Endodermal cell (in vitro differentiated cells): ENCODE results near the gene ADGRL3. TPM values are rescaled to one million over a fixed set of nuclear protein-coding genes. Genes with fewer than 3 reads are reported as not detected.
"Not testable (repeated sequence)": the region's sequence is repeated elsewhere in the genome, so short reads cannot be mapped to it uniquely, and the experiment has no call there.

ENCODE experiments used
- DNase-seq: peaks from one replicate; pipeline ENCODE4 v3.0.0-alpha.2; 2017
- H3K27ac ChIP-seq: 2 replicates; pipeline ENCODE4 v1.5.1; 2013; ENCODE audit warnings: mild to moderate bottlenecking, low read depth, low read length, moderate library complexity
- H3K27me3 ChIP-seq: 2 replicates; pipeline ENCODE4 v1.6.1; 2013; ENCODE audit warnings: mild to moderate bottlenecking, low read length, moderate library complexity; ENCODE audit not compliant: insufficient read depth, control insufficient read depth, poor library complexity, severe bottlenecking
- H3K36me3 ChIP-seq: 2 replicates; pipeline ENCODE4 v1.7.0; 2013; ENCODE audit warnings: mild to moderate bottlenecking, low read length, moderate library complexity; ENCODE audit not compliant: control insufficient read depth, insufficient read depth
- H3K4me1 ChIP-seq: one replicate; pipeline ENCODE4 v1.7.0; 2013; ENCODE audit warnings: low read length; ENCODE audit not compliant: control insufficient read depth, insufficient read depth
- H3K4me3 ChIP-seq: 2 replicates; pipeline ENCODE4 v1.5.1; 2013; ENCODE audit warnings: mild to moderate bottlenecking, low read length, moderate library complexity
- H3K9ac ChIP-seq: 2 replicates; pipeline ENCODE4 v1.6.1; 2013; ENCODE audit warnings: mild to moderate bottlenecking, low read length, moderate library complexity; ENCODE audit not compliant: poor library complexity, severe bottlenecking; ENCODE audit errors: extremely low read depth
- H3K9me3 ChIP-seq: 2 replicates; pipeline ENCODE4 v1.6.1; 2013; ENCODE audit warnings: mild to moderate bottlenecking, low read length, moderate library complexity; ENCODE audit not compliant: control insufficient read depth
- H3K27ac Mint-ChIP-seq: 2 replicates; pipeline ENCODE4 v1.8.0; 2020; ENCODE audit warnings: mixed read lengths
- H3K27me3 Mint-ChIP-seq: 2 replicates; pipeline ENCODE4 v1.8.0; 2021; ENCODE audit warnings: mild to moderate bottlenecking, mixed read lengths; ENCODE audit not compliant: insufficient read depth
- H3K36me3 Mint-ChIP-seq: 2 replicates; pipeline ENCODE4 v1.8.0; 2020; ENCODE audit warnings: low read depth, mixed read lengths
- H3K4me1 Mint-ChIP-seq: 2 replicates; pipeline ENCODE4 v1.8.0; 2020; ENCODE audit warnings: mixed read lengths
- H3K4me3 Mint-ChIP-seq: 2 replicates; pipeline ENCODE4 v1.8.0; 2020; ENCODE audit warnings: mild to moderate bottlenecking, moderate library complexity, mixed read lengths
- H3K9me3 Mint-ChIP-seq: 2 replicates; pipeline ENCODE4 v1.8.0; 2020; ENCODE audit warnings: mild to moderate bottlenecking, mixed read lengths
- WGBS, 2 experiments: methylation state at CpG; one replicate each; pipeline versions ENCODE4 v1.1.5 to v1.1.7; 2013; ENCODE audit warnings: missing lambda C conversion rate in 2 of 2, mixed read lengths in 1 of 2; ENCODE audit not compliant: insufficient coverage in 1 of 2, insufficient read length in 1 of 2; 5-methylcytosine and 5-hydroxymethylcytosine counted together
- total RNA-seq, 2 donors: library from RNA; stranded (reverse); fragmentation: NEBNext Ultra II Directional in 1 of 2; extraction: Animal tissue kit (Norgen Biotek cat#: 25700) in 1 of 2; gene quantifications; 2 replicates in 1 of 2; 3 replicates in 1 of 2; pipeline ENCODE4 v1.2.1, GENCODE V29; 2021
- TF ChIP-seq, protein P1 (sequence below): fragments of 200-600 bp; sonication (generic); conservative IDR thresholded peaks from 2 replicates; pipeline ENCODE4 v1.5.0; 2021; ENCODE audit warnings: antibody characterized with exemption, mild to moderate bottlenecking

The ADGRL3 gene
- total RNA-seq, 2 donors from 2014 or later: 9.9 to 10.3 TPM

DNA sequence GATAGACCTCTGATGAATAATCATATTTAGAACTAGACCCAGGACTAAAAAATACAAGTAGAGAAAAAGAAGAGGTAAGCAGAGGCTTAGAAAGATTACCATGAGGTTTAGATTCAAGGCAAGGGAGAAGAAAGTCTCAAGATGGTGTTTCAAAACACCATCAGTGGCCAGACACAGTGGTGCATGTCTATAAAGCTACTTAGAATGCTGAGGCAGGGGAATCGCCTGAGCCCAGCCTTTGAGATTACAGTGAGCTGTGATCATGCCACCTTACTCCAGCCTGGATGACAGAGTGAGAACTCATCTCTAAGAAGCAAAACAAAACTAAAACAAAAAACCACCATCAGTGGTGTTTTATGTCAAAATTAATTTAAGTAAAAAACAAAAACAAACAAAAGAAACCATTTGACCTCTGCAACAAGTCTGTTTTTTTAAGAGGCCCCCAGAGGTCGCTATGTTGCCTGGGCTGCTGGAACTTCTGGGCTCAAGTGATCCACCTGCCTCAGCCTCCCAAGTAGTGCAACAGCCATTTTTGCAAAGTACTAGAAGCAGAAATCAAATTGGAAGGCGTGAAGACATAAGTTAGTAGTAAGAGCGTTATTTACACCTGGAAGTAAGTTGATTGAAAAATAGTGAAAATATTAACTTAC lies 784.3 kb downstream of the ADGRL3 start:
- Mint-ChIP-seq H3K27ac (no peak overlapping the region), H3K4me3 (no peak overlapping the region), H3K27me3 (no peaks in the 10 kb centered on the region), H3K4me1 (no peaks in the 10 kb centered on the region), H3K36me3 (no peaks in the 10 kb centered on the region), H3K9me3 (no peaks in the 10 kb centered on the region)
- TF ChIP-seq, protein P1, sequence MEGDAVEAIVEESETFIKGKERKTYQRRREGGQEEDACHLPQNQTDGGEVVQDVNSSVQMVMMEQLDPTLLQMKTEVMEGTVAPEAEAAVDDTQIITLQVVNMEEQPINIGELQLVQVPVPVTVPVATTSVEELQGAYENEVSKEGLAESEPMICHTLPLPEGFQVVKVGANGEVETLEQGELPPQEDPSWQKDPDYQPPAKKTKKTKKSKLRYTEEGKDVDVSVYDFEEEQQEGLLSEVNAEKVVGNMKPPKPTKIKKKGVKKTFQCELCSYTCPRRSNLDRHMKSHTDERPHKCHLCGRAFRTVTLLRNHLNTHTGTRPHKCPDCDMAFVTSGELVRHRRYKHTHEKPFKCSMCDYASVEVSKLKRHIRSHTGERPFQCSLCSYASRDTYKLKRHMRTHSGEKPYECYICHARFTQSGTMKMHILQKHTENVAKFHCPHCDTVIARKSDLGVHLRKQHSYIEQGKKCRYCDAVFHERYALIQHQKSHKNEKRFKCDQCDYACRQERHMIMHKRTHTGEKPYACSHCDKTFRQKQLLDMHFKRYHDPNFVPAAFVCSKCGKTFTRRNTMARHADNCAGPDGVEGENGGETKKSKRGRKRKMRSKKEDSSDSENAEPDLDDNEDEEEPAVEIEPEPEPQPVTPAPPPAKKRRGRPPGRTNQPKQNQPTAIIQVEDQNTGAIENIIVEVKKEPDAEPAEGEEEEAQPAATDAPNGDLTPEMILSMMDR: peak; percentile 73
- WGBS, 2 experiments: 73 to 90% methylated on average over 4 of the region's 4 CpGs
- Histone ChIP-seq H3K9ac (no peak overlapping the region), H3K4me1 (no peaks in the 10 kb centered on the region), H3K36me3 (no peaks in the 10 kb centered on the region), H3K27ac (no peak overlapping the region), H3K4me3 (no peak overlapping the region), H3K27me3 (no peaks in the 10 kb centered on the region), H3K9me3 (no peaks in the 10 kb centered on the region)
- DNase-seq: peak; percentile 53

DNA sequence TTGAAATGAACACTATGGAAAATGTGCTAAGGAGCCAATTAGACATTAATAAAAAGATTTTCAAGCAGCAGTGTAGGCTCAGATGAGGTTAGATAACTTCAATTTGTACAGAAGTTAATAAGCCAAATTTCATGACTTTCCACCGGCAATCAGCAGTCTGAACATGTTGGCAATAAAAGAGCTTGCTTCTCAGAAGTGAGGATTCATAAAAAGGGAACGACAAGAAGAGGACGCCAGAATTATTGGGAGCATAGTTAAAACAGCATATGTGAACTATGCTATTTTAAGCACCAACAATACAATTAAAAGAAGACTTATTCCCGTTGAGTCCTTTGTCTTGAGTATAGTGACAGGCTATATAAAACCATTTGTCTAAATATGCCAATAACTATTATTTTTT lies 785.3 kb downstream of the ADGRL3 start:
- no peaks in the 10 kb centered on the region for H3K9me3 Mint-ChIP-seq
- Histone ChIP-seq H3K9me3 (no peaks in the 10 kb centered on the region), H3K9ac (no peak overlapping the region), H3K4me3 (no peak overlapping the region), H3K27ac (no peak overlapping the region), H3K27me3 (no peaks in the 10 kb centered on the region), H3K4me1 (no peaks in the 10 kb centered on the region), H3K36me3 (no peaks in the 10 kb centered on the region)
- H3K4me1 Mint-ChIP-seq: no peaks in the 10 kb centered on the region
- no peak for DNase-seq
- H3K36me3 Mint-ChIP-seq: no peaks in the 10 kb centered on the region
- no peak overlapping the region for H3K27ac Mint-ChIP-seq
- H3K27me3 Mint-ChIP-seq: no peaks in the 10 kb centered on the region
- H3K4me3 Mint-ChIP-seq: no peak overlapping the region
- 91 to 100% methylated on average over 1 to 3 of the region's 4 CpGs for WGBS, 2 experiments
- TF ChIP-seq, protein P1: no peak

DNA sequence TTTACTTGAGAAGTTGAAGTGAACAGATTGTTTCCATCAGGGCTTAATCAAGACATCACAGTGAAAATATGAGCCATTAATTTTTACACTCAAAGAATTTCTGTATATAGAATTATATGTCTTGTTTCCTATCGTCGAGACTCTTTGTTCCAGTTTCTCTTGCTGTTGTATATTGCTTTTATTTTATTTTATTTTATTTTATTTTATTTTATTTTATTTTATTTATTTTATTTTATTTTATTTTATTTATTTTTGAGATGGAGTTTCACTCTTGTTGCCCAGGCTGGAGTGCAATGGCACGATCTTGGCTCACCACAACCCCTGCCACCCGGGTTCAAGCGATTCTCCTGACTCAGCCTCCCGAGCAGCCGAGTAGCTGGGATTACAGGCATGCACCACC lies 786.8 kb downstream of the ADGRL3 start:
- not testable (repeated sequence) for DNase-seq, H3K9me3 Mint-ChIP-seq, H3K9me3 ChIP-seq, H3K27me3 Mint-ChIP-seq, H3K4me3 Mint-ChIP-seq, H3K27ac ChIP-seq, H3K4me3 ChIP-seq, H3K36me3 ChIP-seq, H3K4me1 ChIP-seq, H3K27ac Mint-ChIP-seq, H3K4me1 Mint-ChIP-seq, H3K36me3 Mint-ChIP-seq, H3K9ac ChIP-seq, H3K27me3 ChIP-seq
- 97 to 100% methylated on average over 3 to 5 of the region's 7 CpGs for WGBS, 2 experiments

DNA sequence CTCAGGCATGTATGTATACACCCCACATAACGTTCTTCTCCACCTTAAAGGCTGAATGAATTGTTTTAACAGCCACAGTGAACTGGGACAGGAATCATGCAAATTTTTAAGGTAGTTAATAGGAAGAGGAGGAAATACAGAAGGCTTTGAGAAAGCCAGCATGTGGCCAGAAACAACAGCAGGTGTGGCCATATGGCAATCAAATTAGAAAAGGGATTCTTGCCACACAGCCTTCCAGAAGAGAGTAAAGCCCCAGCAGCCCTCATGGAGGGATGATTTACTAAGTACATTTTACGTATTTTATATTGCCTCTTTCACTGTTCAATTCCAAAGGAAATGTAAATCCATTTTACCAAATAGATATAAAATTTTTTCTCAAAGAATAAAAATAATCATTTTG lies 792.2 kb downstream of the ADGRL3 start:
- no peak overlapping the region for H3K27ac ChIP-seq
- H3K4me3 Mint-ChIP-seq: no peak overlapping the region
- peaks cover 4% of the 10 kb centered on the region for H3K4me1 Mint-ChIP-seq
- TF ChIP-seq, protein P1: no peak
- H3K27me3 ChIP-seq: no peaks in the 10 kb centered on the region
- WGBS, 2 experiments: 70% methylated on average over 1 of the region's 2 CpGs; no CpG with 5 or more reads in 1 of the 2 experiments
- no peaks in the 10 kb centered on the region for H3K36me3 Mint-ChIP-seq
- DNase-seq: no peak
- no peaks in the 10 kb centered on the region for H3K9me3 Mint-ChIP-seq
- H3K36me3 ChIP-seq: no peaks in the 10 kb centered on the region
- no peak overlapping the region for H3K9ac ChIP-seq
- H3K4me1 ChIP-seq: no peaks in the 10 kb centered on the region
- H3K9me3 ChIP-seq: no peaks in the 10 kb centered on the region
- H3K4me3 ChIP-seq: no peak overlapping the region
- H3K27ac Mint-ChIP-seq: no peak overlapping the region
- H3K27me3 Mint-ChIP-seq: no peaks in the 10 kb centered on the region
